A673 (cell line): Measurements from ENCODE around the gene CYLD.

ENCODE experiments used
- EZH2 ChIP-seq: fragments of 200-600 bp; sonication (generic); IDR thresholded peaks from 2 replicates; pipeline ENCODE4 v1.6.1; 2017; ENCODE audit warnings: borderline replicate concordance, low read depth, mild to moderate bottlenecking, mixed read lengths, antibody characterized with exemption, low read length; ENCODE audit not compliant: poor library complexity, severe bottlenecking
- TF ChIP-seq, protein P1 (sequence below): fragments of 300-800, 200-600 bp; sonication (generic); conservative IDR thresholded peaks from 2 replicates; pipeline ENCODE4 v1.5.1; 2017; ENCODE audit warnings: low read depth, mild to moderate bottlenecking, antibody characterized with exemption, low read length, moderate library complexity, mixed read lengths

DNA sequence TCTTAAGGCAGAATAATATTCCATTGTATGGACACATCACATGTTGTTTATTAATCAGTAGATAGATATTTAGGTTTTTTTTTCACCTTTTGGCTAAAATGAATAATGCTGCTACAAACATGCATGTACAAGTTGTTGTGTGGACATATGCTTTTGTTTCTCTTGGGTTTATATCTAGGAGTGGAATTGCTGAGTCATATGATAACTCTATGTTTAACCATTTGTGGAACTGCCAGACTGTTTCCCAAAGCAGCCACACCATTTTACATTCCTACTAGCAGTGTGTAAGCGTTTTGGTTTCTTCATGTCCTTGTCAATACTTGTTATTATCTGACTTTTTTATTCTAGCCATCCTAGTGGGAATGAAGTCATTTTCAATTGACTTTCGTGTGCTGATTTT is 21.3 kb downstream of the CYLD start:
- TF ChIP-seq, protein P1, sequence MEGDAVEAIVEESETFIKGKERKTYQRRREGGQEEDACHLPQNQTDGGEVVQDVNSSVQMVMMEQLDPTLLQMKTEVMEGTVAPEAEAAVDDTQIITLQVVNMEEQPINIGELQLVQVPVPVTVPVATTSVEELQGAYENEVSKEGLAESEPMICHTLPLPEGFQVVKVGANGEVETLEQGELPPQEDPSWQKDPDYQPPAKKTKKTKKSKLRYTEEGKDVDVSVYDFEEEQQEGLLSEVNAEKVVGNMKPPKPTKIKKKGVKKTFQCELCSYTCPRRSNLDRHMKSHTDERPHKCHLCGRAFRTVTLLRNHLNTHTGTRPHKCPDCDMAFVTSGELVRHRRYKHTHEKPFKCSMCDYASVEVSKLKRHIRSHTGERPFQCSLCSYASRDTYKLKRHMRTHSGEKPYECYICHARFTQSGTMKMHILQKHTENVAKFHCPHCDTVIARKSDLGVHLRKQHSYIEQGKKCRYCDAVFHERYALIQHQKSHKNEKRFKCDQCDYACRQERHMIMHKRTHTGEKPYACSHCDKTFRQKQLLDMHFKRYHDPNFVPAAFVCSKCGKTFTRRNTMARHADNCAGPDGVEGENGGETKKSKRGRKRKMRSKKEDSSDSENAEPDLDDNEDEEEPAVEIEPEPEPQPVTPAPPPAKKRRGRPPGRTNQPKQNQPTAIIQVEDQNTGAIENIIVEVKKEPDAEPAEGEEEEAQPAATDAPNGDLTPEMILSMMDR, result no peak
- no peak for TF ChIP-seq EZH2
